Activated CD4-positive, alpha-beta T cell treated with anti-CD3 and anti-CD28 coated beads, Interleukin-2, amount 10 ng/mL, durations not matched to agents 24 days and 14 days (primary cell): Measurements from ENCODE around the gene EPRS1. TPM values are rescaled to one million over a fixed set of nuclear protein-coding genes. Genes with fewer than 3 reads are reported as not detected.

Experiments used
- DNase-seq: peaks from one replicate; pipeline ENCODE4 v3.0.0; 2022
- H3K27ac Mint-ChIP-seq: one replicate; pipeline ENCODE4 v1.8.0; 2022; ENCODE audit warnings: mild to moderate bottlenecking, mixed read lengths
- H3K27me3 Mint-ChIP-seq: one replicate; pipeline ENCODE4 v1.8.0; 2022; ENCODE audit warnings: mixed read lengths
- H3K36me3 Mint-ChIP-seq: one replicate; pipeline ENCODE4 v1.8.0; 2022; ENCODE audit warnings: low read depth, mild to moderate bottlenecking, mixed read lengths
- H3K4me1 Mint-ChIP-seq: one replicate; pipeline ENCODE4 v1.8.0; 2021; ENCODE audit warnings: mixed read lengths
- H3K4me3 Mint-ChIP-seq: one replicate; pipeline ENCODE4 v1.8.0; 2022; ENCODE audit warnings: mild to moderate bottlenecking, moderate library complexity, mixed read lengths
- H3K9me3 Mint-ChIP-seq: one replicate; pipeline ENCODE4 v1.8.0; 2021; ENCODE audit warnings: mixed read lengths
- intact Hi-C: fragments of 100-400 bp; cut with micrococcal nuclease; formaldehyde crosslinking; loops from one replicate; pipeline ENCODE4 v1.15.1; 2023
- total RNA-seq: library from RNA; stranded (reverse); gene quantifications from 2 replicates; pipeline ENCODE4 v1.2.3, GENCODE V29; 2022

Gene EPRS1
- total RNA-seq, 1 donor from 2014 or later, result 200 TPM

- Mint-ChIP-seq H3K27me3 (no peaks in the 10 kb centered on the region), H3K9me3 (no peaks in the 10 kb centered on the region), H3K27ac (peak overlapping the region; percentile 16), H3K36me3 (peaks cover 70% of the 10 kb centered on the region), H3K4me1 (peaks cover 33% of the 10 kb centered on the region), H3K4me3 (no peak overlapping the region)
- no peak for DNase-seq
- intact Hi-C loops, result no loop called here
Observed at GRCh38 chr1:220011620-220012019, 34.7 kb downstream of the EPRS1 start.

DNA sequence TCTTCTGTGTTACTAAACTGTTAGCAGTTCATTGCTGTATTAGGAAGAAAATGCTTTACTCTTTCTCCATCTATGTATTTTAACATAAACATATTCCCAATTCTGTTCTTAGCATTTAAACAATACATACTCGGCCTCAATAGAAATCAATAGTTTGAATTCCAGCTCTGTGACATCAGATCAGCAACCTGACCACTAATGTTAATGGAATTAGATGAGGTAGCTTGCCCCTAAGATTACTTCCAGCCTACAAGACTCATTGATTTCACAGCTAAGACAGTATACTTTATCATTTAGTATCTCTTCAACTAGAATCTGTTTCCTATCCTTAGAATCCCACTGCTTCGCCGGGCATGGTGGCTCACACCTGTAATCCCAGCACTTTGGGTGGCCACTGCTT lies 38.9 kb downstream of the EPRS1 start:
- DNase-seq, result no peak
- Mint-ChIP-seq H3K4me1 (peaks cover 19% of the 10 kb centered on the region), H3K9me3 (no peaks in the 10 kb centered on the region), H3K36me3 (peaks cover 58% of the 10 kb centered on the region), H3K27ac (no peak overlapping the region), H3K27me3 (no peaks in the 10 kb centered on the region), H3K4me3 (no peak overlapping the region)
- intact Hi-C loops, result no loop called here

DNA sequence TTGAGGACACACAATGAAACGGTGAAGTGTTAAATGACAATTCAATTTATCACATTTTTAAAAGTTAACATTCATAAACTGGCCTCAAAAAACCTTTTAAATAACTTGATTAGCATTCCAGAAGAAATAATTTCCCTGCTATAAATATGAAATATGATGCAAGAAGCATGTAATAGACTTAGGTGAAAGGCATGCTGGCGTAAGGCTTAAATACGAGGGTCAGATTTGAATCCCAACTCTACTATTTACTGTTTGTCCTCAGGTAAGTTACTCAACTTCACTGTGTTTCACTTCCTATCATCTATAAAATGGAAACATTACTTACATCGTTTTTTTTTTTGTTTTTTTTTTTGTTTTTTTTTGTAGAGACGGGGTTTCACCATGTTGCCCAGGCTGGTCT lies 40.8 kb downstream of the EPRS1 start:
- Mint-ChIP-seq H3K9me3 (no peaks in the 10 kb centered on the region), H3K4me3 (no peak overlapping the region), H3K27ac (no peak overlapping the region), H3K4me1 (peaks cover 13% of the 10 kb centered on the region), H3K36me3 (peaks cover 57% of the 10 kb centered on the region), H3K27me3 (no peaks in the 10 kb centered on the region)
- intact Hi-C loops, result no loop called here
- DNase-seq, result no peak

- H3K27ac Mint-ChIP-seq, result peak overlapping the region; percentile 47
- H3K4me3 Mint-ChIP-seq, result no peak overlapping the region
- peaks cover 13% of the 10 kb centered on the region for H3K4me1 Mint-ChIP-seq
- H3K27me3 Mint-ChIP-seq, result no peaks in the 10 kb centered on the region
- H3K36me3 Mint-ChIP-seq, result peaks cover 49% of the 10 kb centered on the region
- no peak for DNase-seq
- intact Hi-C loops, result no loop called here
- no peaks in the 10 kb centered on the region for H3K9me3 Mint-ChIP-seq
Observed at GRCh38 chr1:220003610-220004299, 42.5 kb downstream of the EPRS1 start.

DNA sequence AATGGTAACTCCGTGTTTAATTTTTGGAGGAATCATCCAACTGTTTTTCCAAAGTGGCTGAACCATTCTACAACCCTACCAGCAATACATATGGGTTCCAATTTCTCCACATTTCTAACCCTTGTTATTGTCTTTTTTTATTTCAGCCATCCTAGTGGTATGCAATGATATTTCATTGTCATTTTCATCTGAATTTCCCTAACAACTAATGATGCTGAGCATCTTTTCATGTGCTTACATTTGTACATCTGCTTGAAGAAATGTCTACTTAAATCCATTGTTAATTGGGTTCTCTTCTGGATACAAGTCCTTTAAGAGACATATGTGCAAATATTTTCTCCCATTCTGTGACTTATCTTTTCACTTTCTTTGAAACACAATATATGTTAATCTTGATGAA lies 43.3 kb downstream of the EPRS1 start:
- DNase-seq, result no peak
- Mint-ChIP-seq H3K27ac (no peak overlapping the region), H3K36me3 (peaks cover 51% of the 10 kb centered on the region), H3K4me3 (no peak overlapping the region), H3K9me3 (no peaks in the 10 kb centered on the region), H3K27me3 (no peaks in the 10 kb centered on the region), H3K4me1 (peaks cover 13% of the 10 kb centered on the region)
- intact Hi-C loops, result no loop called here

GRCh38 chr1:220001095-220001501 lies 45.2 kb downstream of the EPRS1 start:
- no peak overlapping the region for H3K27ac Mint-ChIP-seq
- peaks cover 55% of the 10 kb centered on the region for H3K36me3 Mint-ChIP-seq
- H3K4me1 Mint-ChIP-seq, result peaks cover 11% of the 10 kb centered on the region

GRCh38 chr1:219999821-220000220 lies 46.5 kb downstream of the EPRS1 start:
- peaks cover 14% of the 10 kb centered on the region for H3K4me1 Mint-ChIP-seq
- H3K36me3 Mint-ChIP-seq, result peaks cover 60% of the 10 kb centered on the region
- intact Hi-C loops, result no loop called here

More at GRCh38 chr1:220001095-220001501, 45.2 kb downstream of the EPRS1 start:
- Mint-ChIP-seq H3K27me3 (no peaks in the 10 kb centered on the region), H3K4me3 (no peak overlapping the region), H3K9me3 (no peaks in the 10 kb centered on the region)
- intact Hi-C loops, result no loop called here
- DNase-seq, result no peak

More at GRCh38 chr1:219999821-220000220, 46.5 kb downstream of the EPRS1 start:
- Mint-ChIP-seq H3K4me3 (no peak overlapping the region), H3K27ac (no peak overlapping the region), H3K9me3 (no peaks in the 10 kb centered on the region), H3K27me3 (no peaks in the 10 kb centered on the region)
- no peak for DNase-seq

Other genes starting within 250 kb of the EPRS1 start
- not detected in 2 replicates for gene SLC30A10, start 117.9 kb downstream of the EPRS1 start, total RNA-seq
- 24.9 and 27.2 TPM in 2 replicates for gene BPNT1, start 43.3 kb upstream of the EPRS1 start, total RNA-seq
- 80.1 and 84.3 TPM in 2 replicates for gene IARS2, start 47.6 kb upstream of the EPRS1 start, total RNA-seq
- 55.0 and 60.0 TPM in 2 replicates for gene RAB3GAP2, start 225.9 kb upstream of the EPRS1 start, total RNA-seq